Smooth muscle cell (in vitro differentiated cells): ENCODE data around the gene TMEM236. TPM values are rescaled to one million over a fixed set of nuclear protein-coding genes. Genes with fewer than 3 reads are reported as not detected.

Source experiments
- DNase-seq: peaks from one replicate; lab custom pipeline; 2025; ENCODE audit not compliant: unreplicated experiment; lab: John Stamatoyannopoulos, UW
- H2AFZ ChIP-seq: fragments of 200-600 bp; sonication (generic); 2 replicates; pipeline ENCODE4 v1.6.0; 2016; ENCODE audit warnings: antibody characterized with exemption, low read depth, mild to moderate bottlenecking
- H3F3A ChIP-seq: fragments of 200-600 bp; sonication (generic); 2 replicates; pipeline ENCODE4 v1.6.0; 2017; ENCODE audit warnings: antibody characterized with exemption, low read depth
- H3K27ac ChIP-seq: fragments of 200-600 bp; sonication (generic); 2 replicates; pipeline ENCODE4 v1.5.1; 2016; ENCODE audit warnings: low read depth, mild to moderate bottlenecking
- H3K27me3 ChIP-seq: fragments of 200-600 bp; sonication (generic); 2 replicates; pipeline ENCODE4 v1.6.1; 2016; ENCODE audit warnings: low read depth, mild to moderate bottlenecking
- H3K36me3 ChIP-seq: fragments of 200-600 bp; sonication (generic); 2 replicates; pipeline ENCODE4 v1.5.1; 2016; ENCODE audit warnings: low read depth
- H3K4me1 ChIP-seq: fragments of 200-600 bp; sonication (generic); 2 replicates; pipeline ENCODE4 v1.5.1; 2016; ENCODE audit warnings: low read depth
- H3K4me2 ChIP-seq: fragments of 200-600 bp; sonication (generic); 2 replicates; pipeline ENCODE4 v1.6.0; 2016; ENCODE audit warnings: mild to moderate bottlenecking
- H3K4me3 ChIP-seq: fragments of 200-600 bp; sonication (generic); 2 replicates; pipeline ENCODE4 v1.5.1; 2016; ENCODE audit warnings: mild to moderate bottlenecking
- H3K79me2 ChIP-seq: fragments of 200-600 bp; sonication (generic); 2 replicates; pipeline ENCODE4 v1.6.0; 2016; ENCODE audit warnings: low read depth, mild to moderate bottlenecking
- H3K9ac ChIP-seq: fragments of 200-600 bp; sonication (generic); 2 replicates; pipeline ENCODE4 v1.6.0; 2016; ENCODE audit warnings: low read depth
- H3K9me3 ChIP-seq: fragments of 200-600 bp; sonication (generic); replicated peaks from 2 replicates; pipeline ENCODE4 v1.5.1; 2016; ENCODE audit warnings: low read depth
- H4K20me1 ChIP-seq: fragments of 200-600 bp; sonication (generic); 2 replicates; pipeline ENCODE4 v1.6.0; 2016; ENCODE audit warnings: low read depth
- CTCF ChIP-seq: fragments of 200-600 bp; sonication (generic); IDR thresholded peaks from 2 replicates; pipeline ENCODE4 v1.5.1; 2017; ENCODE audit warnings: borderline replicate concordance, mild to moderate bottlenecking, antibody characterized with exemption; ENCODE audit not compliant: insufficient read depth, poor library complexity, severe bottlenecking
- WGBS: methylation state at CpG from one replicate; pipeline ENCODE4 v1.1.7; 2016; ENCODE audit warnings: low lambda C conversion rate; 5-methylcytosine and 5-hydroxymethylcytosine counted together
- polyA plus RNA-seq: library from polyadenylated mRNA; unstranded; fragments of >200 nt; fragmentation: Nextera tagmentation; extraction: Ambion mirVana; gene quantifications from 2 replicates; pipeline ENCODE4 v1.2.1, GENCODE V29; 2016
- total RNA-seq: library from RNA; depleted of rRNA; stranded (reverse); fragments of >200 nt; gene quantifications from 2 replicates; pipeline ENCODE4 v1.2.3, GENCODE V29; 2014

TMEM236 gene
- total and polyA plus RNA-seq, 2 experiments from 2014 or later = 0.09 TPM; not detected in 1

- 92% methylated on average over 4 of the region's 4 CpGs for WGBS
- H3K36me3 ChIP-seq = peaks cover 9% of the 10 kb centered on the region
- H3K27me3 ChIP-seq = no peaks in the 10 kb centered on the region
- H3K9ac ChIP-seq = no peak overlapping the region
- no peaks in the 10 kb centered on the region for H3F3A ChIP-seq
- H3K9me3 ChIP-seq = no peaks in the 10 kb centered on the region
- no peak overlapping the region for H2AFZ ChIP-seq
- no peak overlapping the region for H3K4me3 ChIP-seq
- no peaks in the 10 kb centered on the region for H3K79me2 ChIP-seq
- peaks cover 11% of the 10 kb centered on the region for H4K20me1 ChIP-seq
- DNase-seq = no peak
- H3K4me1 ChIP-seq = no peaks in the 10 kb centered on the region
- H3K27ac ChIP-seq = no peak overlapping the region
- no peak overlapping the region for H3K4me2 ChIP-seq
- no peak for TF ChIP-seq CTCF
Observed at GRCh38 chr10:17710181-17710580, 41.8 kb upstream of the TMEM236 start.

- Histone ChIP-seq H3K27ac (no peak overlapping the region), H3K27me3 (no peaks in the 10 kb centered on the region), H3K79me2 (no peaks in the 10 kb centered on the region), H3K4me2 (no peak overlapping the region), H3F3A (no peaks in the 10 kb centered on the region), H2AFZ (no peak overlapping the region), H3K9me3 (no peaks in the 10 kb centered on the region), H4K20me1 (peaks cover 11% of the 10 kb centered on the region), H3K4me1 (no peaks in the 10 kb centered on the region), H3K36me3 (peaks cover 13% of the 10 kb centered on the region), H3K9ac (no peak overlapping the region), H3K4me3 (no peak overlapping the region)
- TF ChIP-seq CTCF = no peak
- DNase-seq = no peak
- 98% methylated on average over 5 of the region's 5 CpGs for WGBS
Observed at GRCh38 chr10:17712053-17712452, 39.9 kb upstream of the TMEM236 start.

DNA sequence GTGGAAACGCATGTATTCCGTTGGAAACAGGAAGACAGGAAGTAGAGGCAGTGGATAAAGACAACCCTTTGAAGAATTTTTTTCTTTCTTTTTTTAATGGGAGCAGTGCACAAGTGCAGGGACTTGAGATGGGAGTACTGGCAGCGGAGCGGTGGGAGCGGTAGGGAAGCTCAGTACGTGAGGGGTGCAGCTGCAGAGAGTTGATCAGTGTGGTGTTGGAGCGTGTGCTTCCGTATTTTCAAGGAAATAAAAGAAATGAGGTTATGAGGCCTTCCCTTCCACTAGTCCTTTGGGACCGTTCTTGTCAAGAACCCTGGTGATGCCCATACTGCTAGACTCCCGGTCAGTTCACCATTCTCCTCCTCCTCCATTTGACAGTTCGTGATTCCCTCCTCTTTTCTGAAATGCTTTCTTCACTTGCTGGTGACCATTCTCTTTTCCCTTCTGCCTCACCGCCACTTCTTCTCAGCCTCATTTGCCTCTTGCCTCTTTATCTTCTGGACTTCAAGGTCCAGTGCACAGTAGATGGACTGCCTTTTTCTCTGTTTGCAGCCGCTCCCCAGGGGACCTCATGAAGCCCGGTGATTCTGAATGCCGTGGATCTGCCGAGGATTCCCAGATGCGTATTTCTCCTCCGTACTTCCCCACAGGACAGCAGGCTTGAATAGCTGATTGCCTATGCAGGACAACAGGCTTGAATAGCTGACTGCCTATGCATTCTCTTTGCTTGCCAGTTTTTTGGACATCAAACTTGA, 39.1 kb upstream of the TMEM236 start:
- Histone ChIP-seq H3K4me3 (no peak overlapping the region), H3K27ac (no peak overlapping the region), H3K9ac (no peak overlapping the region), H3K4me1 (no peaks in the 10 kb centered on the region), H3K9me3 (no peaks in the 10 kb centered on the region), H3F3A (no peaks in the 10 kb centered on the region), H3K4me2 (no peak overlapping the region), H3K79me2 (no peaks in the 10 kb centered on the region), H3K27me3 (no peaks in the 10 kb centered on the region), H2AFZ (no peak overlapping the region), H4K20me1 (peaks cover 11% of the 10 kb centered on the region), H3K36me3 (peaks cover 13% of the 10 kb centered on the region)
- no peak for TF ChIP-seq CTCF
- WGBS = 96% methylated on average over 18 of the region's 18 CpGs
- no peak for DNase-seq

DNA sequence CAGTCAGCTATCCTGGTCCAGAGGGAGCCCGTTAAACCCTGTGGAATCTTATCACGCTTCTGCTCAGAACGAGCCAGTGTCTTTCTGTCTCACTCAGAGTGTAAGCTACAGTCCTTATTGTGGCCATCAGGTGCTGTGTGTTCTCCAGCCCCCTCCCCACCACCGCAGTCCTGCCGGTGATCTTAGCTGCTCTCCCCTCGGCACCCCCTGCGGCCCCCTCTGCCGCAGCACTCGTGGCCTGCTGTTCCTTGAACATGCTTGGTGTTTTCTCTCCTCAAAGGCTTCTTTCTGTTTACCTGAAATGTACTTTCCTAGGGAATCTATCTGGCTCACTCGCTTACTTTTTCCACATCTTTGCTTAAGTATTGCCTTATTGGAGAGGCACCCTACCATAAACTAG, 38.2 kb upstream of the TMEM236 start:
- Histone ChIP-seq H3K4me2 (no peak overlapping the region), H3F3A (no peaks in the 10 kb centered on the region), H3K27me3 (no peaks in the 10 kb centered on the region), H3K4me1 (no peaks in the 10 kb centered on the region), H3K36me3 (peaks cover 13% of the 10 kb centered on the region), H3K9ac (no peak overlapping the region), H4K20me1 (peaks cover 7% of the 10 kb centered on the region), H3K9me3 (no peaks in the 10 kb centered on the region), H2AFZ (no peak overlapping the region), H3K4me3 (no peak overlapping the region), H3K79me2 (no peaks in the 10 kb centered on the region), H3K27ac (no peak overlapping the region)
- no peak for TF ChIP-seq CTCF
- DNase-seq = no peak
- WGBS = 91% methylated on average over 10 of the region's 10 CpGs
